B cell (primary cell): ENCODE results near the gene EMC10. TPM values are rescaled to one million over a fixed set of nuclear protein-coding genes. Genes with fewer than 3 reads are reported as not detected.
A peak's percentile ranks its signal among the peaks of the same experiment; 100 is the strongest.

ENCODE experiments used
- ATAC-seq: fragments of 200-7000 bp; cut with Tn5 transposase; one replicate; pipeline ENCODE4 v1.10.0; 2021; ENCODE audit warnings: low read depth, mild to moderate bottlenecking, moderate number of reproducible peaks, moderate library complexity
- CTCF ChIA-PET: fragments of 350-600 bp; sonication (Branson Sonifier 250); formaldehyde crosslinking; loops from one replicate; lab custom pipeline; 2021; ENCODE audit warnings: antibody characterized with exemption, inconsistent platforms; lab: Charles Lee
- POLR2A ChIA-PET: fragments of 350-600 bp; sonication (Branson Sonifier 250); formaldehyde crosslinking; loops from one replicate; lab custom pipeline; 2021; ENCODE audit warnings: antibody characterized with exemption; lab: Charles Lee
- DNase-seq: peaks from one replicate; pipeline ENCODE4 v3.0.0; 2013
- H2AFZ ChIP-seq: 2 replicates; pipeline ENCODE4 v1.6.1; 2012; ENCODE audit warnings: mild to moderate bottlenecking, low read depth, low read length; ENCODE audit not compliant: insufficient read depth, poor library complexity, severe bottlenecking
- H3K27ac ChIP-seq, 2 donors: 1 replicate in 1 of 2; 2 replicates in 1 of 2; pipeline ENCODE4 v1.5.1; 2012 to 2013; ENCODE audit warnings: low read length in 2 of 2, mild to moderate bottlenecking in 2 of 2, moderate library complexity in 1 of 2
- H3K27me3 ChIP-seq, 4 experiments: fragments of 200-600 bp in 1 of 4; sonication (generic) in 1 of 4; replicated peaks in 1 of 4; 1 replicate in 2 of 4; 2 replicates in 2 of 4; pipeline versions ENCODE4 v1.6.1 to v1.7.0; 2013 to 2016; ENCODE audit warnings: low read length in 3 of 4, mild to moderate bottlenecking in 2 of 4, mixed read lengths in 1 of 4, moderate library complexity in 1 of 4; ENCODE audit not compliant: insufficient read depth in 4 of 4, control insufficient read depth in 3 of 4; ENCODE audit errors: control extremely low read depth in 1 of 4
- H3K36me3 ChIP-seq, 2 experiments: replicated peaks in 1 of 2; 1 replicate in 1 of 2; 2 replicates in 1 of 2; pipeline versions ENCODE4 v1.6.1 to v1.7.1; 2013; ENCODE audit warnings: low read length in 1 of 2; ENCODE audit not compliant: insufficient read depth in 2 of 2, control insufficient read depth in 1 of 2; ENCODE audit errors: control extremely low read depth in 1 of 2, extremely low read depth in 1 of 2
- H3K4me1 ChIP-seq, 2 donors: fragments of 200-600 bp in 1 of 2; sonication (generic) in 1 of 2; 1 replicate in 1 of 2; 2 replicates in 1 of 2; pipeline versions ENCODE4 v1.5.1 to v1.6.1; 2013 to 2017; ENCODE audit warnings: low read length in 2 of 2; ENCODE audit not compliant: control insufficient read depth in 2 of 2, insufficient read depth in 2 of 2
- H3K4me2 ChIP-seq: replicated peaks from 2 replicates; pipeline ENCODE3; 2012; ENCODE audit warnings: mild to moderate bottlenecking, low read depth, low read length; ENCODE audit not compliant: poor library complexity, severe bottlenecking
- H3K4me3 ChIP-seq, 5 experiments: fragments of 200-600 bp in 1 of 5; sonication (generic) in 1 of 5; 1 replicate in 3 of 5; 2 replicates in 2 of 5; pipeline versions ENCODE4 v1.5.1 to v1.7.0; 2011 to 2016; ENCODE audit warnings: low read length in 4 of 5, mild to moderate bottlenecking in 4 of 5, low read depth in 2 of 5, control low read depth in 1 of 5, moderate library complexity in 1 of 5; ENCODE audit not compliant: insufficient read depth in 1 of 5; ENCODE audit errors: control extremely low read depth in 1 of 5, extremely low read depth in 1 of 5
- H3K79me2 ChIP-seq: fragments of 200-600 bp; sonication (generic); one replicate; pipeline ENCODE4 v1.6.0; 2016; ENCODE audit warnings: low read length; ENCODE audit not compliant: control insufficient read depth, insufficient read depth
- H3K9ac ChIP-seq: fragments of 200-600 bp; sonication (generic); 2 replicates; pipeline ENCODE4 v1.6.1; 2017; ENCODE audit warnings: mild to moderate bottlenecking, low read length, moderate library complexity
- H3K9me3 ChIP-seq, 3 donors: one replicate each; pipeline versions ENCODE4 v1.6.1 to v1.7.1; 2013; ENCODE audit warnings: low read length in 2 of 3; ENCODE audit not compliant: control insufficient read depth in 2 of 3, insufficient read depth in 1 of 3; ENCODE audit errors: control extremely low read depth in 1 of 3
- H4K20me1 ChIP-seq: 2 replicates; pipeline ENCODE4 v1.6.0; 2012; ENCODE audit warnings: mild to moderate bottlenecking, low read length; ENCODE audit not compliant: insufficient read depth, control insufficient read depth, poor library complexity, severe bottlenecking
- H3K27ac Mint-ChIP-seq: one replicate; pipeline ENCODE4 v1.8.0; 2021; ENCODE audit warnings: mixed read lengths
- H3K27me3 Mint-ChIP-seq: one replicate; pipeline ENCODE4 v1.8.0; 2021; ENCODE audit warnings: mixed read lengths
- H3K4me1 Mint-ChIP-seq: one replicate; pipeline ENCODE4 v1.8.0; 2021; ENCODE audit warnings: mixed read lengths
- H3K4me3 Mint-ChIP-seq: one replicate; pipeline ENCODE4 v1.8.0; 2021; ENCODE audit warnings: mixed read lengths
- H3K9me3 Mint-ChIP-seq: one replicate; pipeline ENCODE4 v1.8.0; 2022; ENCODE audit warnings: mixed read lengths; ENCODE audit not compliant: insufficient read depth
- CTCF ChIP-seq: fragments of 200-600 bp; IDR thresholded peaks from one replicate; pipeline ENCODE4 v1.8.0; 2022; ENCODE audit warnings: antibody characterized with exemption, mild to moderate bottlenecking
- EZH2 ChIP-seq: IDR thresholded peaks from 2 replicates; pipeline ENCODE4 v1.6.1; 2012; ENCODE audit warnings: borderline replicate concordance, low read depth, mild to moderate bottlenecking, moderate library complexity, low read length; ENCODE audit not compliant: insufficient read depth, poor library complexity, severe bottlenecking
- WGBS: methylation state at CpG from one replicate; pipeline ENCODE4 v1.1.5; 2013; ENCODE audit warnings: missing lambda C conversion rate; ENCODE audit not compliant: insufficient coverage; 5-methylcytosine and 5-hydroxymethylcytosine counted together
- intact Hi-C: fragments of 100-400 bp; cut with micrococcal nuclease; formaldehyde crosslinking; loops from one replicate; pipeline ENCODE4 v1.10.0; 2022
- polyA plus RNA-seq: library from polyadenylated mRNA; depleted of rRNA; stranded (reverse); fragments of >200 nt; gene quantifications from 2 replicates; pipeline ENCODE4 v1.2.3, GENCODE V29; 2012
- total RNA-seq, 2 donors: library from RNA; stranded (reverse); fragments of 120-200 nt in 1 of 2; gene quantifications; 1 replicate in 1 of 2; 2 replicates in 1 of 2; pipeline versions ENCODE4 v1.2.3 to v1.2.4, GENCODE V29; 2013 to 2022

EMC10 gene
- total and polyA plus RNA-seq, 2 donors (not counting 1 experiment from before 2014, with no cell fraction given): 51.1 to 88.1 TPM

GRCh38 chr19:50510700-50511068, 34.4 kb downstream of the EMC10 start:
- Mint-ChIP-seq H3K9me3 (no peaks in the 10 kb centered on the region), H3K4me3 (peak overlapping the region; percentile 96), H3K27ac (peak overlapping the region; percentile 100), H3K4me1 (peaks cover 17% of the 10 kb centered on the region), H3K27me3 (peaks cover 3% of the 10 kb centered on the region)
- CTCF ChIA-PET: interaction anchor here (0.8 to 1.7 kb wide), 5 partner anchors 33 to 182 kb away, joined by 3 to 6 read pairs (median 4); partner anchors contain the start of genes KCNC3 and POLD1
- Histone ChIP-seq H3K36me3 (no peaks in the 10 kb centered on the region), H3K27me3 (peaks cover 0 to 24% (median 2%) of the 10 kb centered on the region in 4 experiments), H4K20me1 (no peaks in the 10 kb centered on the region), H3K4me2 (peak overlapping the region; percentile 91), H3K9me3 (peaks cover 0 to 4% (median 0%) of the 10 kb centered on the region in 3 donors), H3K27ac (peak overlapping the region; percentile 87 to 98), H3K9ac (peak overlapping the region; percentile 63), H3K79me2 (no peaks in the 10 kb centered on the region), H3K4me3 (peak overlapping the region; percentile 19 to 72 (median 57)), H3K4me1 (peaks cover 14 to 20% of the 10 kb centered on the region in 2 donors), H2AFZ (peak overlapping the region; percentile 90)
- WGBS: 12% methylated on average over 10 of the region's 10 CpGs
- TF ChIP-seq EZH2: no peak
- no peak for TF ChIP-seq CTCF
- POLR2A ChIA-PET: interaction anchor here (0.6 to 1.2 kb wide), 8 partner anchors 51 to 294 kb away, joined by 3 to 10 read pairs (median 5); partner anchors contain the start of genes KCNC3, NR1H2 and POLD1
- DNase-seq: no peak
- no peak for ATAC-seq
- intact Hi-C loops: loop anchor here (1.0 to 2.0 kb wide), 5 partner anchors 78 to 598 kb away; partner anchors contain the start of genes CTU1, MYBPC2 and NR1H2
